ENCODE measurements around the gene MEP1A.
"Not testable (repeated sequence)": the region's sequence is repeated elsewhere in the genome, so short reads cannot be mapped to it uniquely, and the experiment has no call there.

Gene MEP1A

GRCh38 chr6:46760925-46761324 lies 32.3 kb upstream of the MEP1A start:
- H3K4me1 ChIP-seq (ENCODE audit: low read length): no peaks in the 10 kb centered on the region
- no peak overlapping the region for H3K27ac ChIP-seq (ENCODE audit: low read length)
- H4K20me1 ChIP-seq (ENCODE audit: insufficient read depth, low read length): no peaks in the 10 kb centered on the region
- no peak for TF ChIP-seq EZH2phosphoT487 (IDR thresholded peaks at IDR 0.05; ENCODE audit: low read depth)
- TF ChIP-seq CTCF (IDR thresholded peaks at IDR 0.05; ENCODE audit: low read depth, low read length): no peak
- no peak overlapping the region for H3K4me3 ChIP-seq (ENCODE audit: low read length)
- no peaks in the 10 kb centered on the region for H3K9me3 ChIP-seq (ENCODE audit: insufficient read depth, low read length)
- no peak overlapping the region for H2AFZ ChIP-seq (ENCODE audit: low read depth, low read length)
- no peaks in the 10 kb centered on the region for H3K36me3 ChIP-seq (replicated peaks; ENCODE audit: low read depth, low read length)
- no peak overlapping the region for H3K4me2 ChIP-seq (ENCODE audit: low read length)
- H3K79me2 ChIP-seq (ENCODE audit: low read length): no peaks in the 10 kb centered on the region
- H3K27me3 ChIP-seq (ENCODE audit: low read depth, low read length): peaks cover 10% of the 10 kb centered on the region
- H3K9ac ChIP-seq (ENCODE audit: low read length): no peak overlapping the region

GRCh38 chr6:46763466-46763865 lies 29.7 kb upstream of the MEP1A start:
- no peaks in the 10 kb centered on the region for H3K4me1 ChIP-seq (ENCODE audit: low read length)
- no peaks in the 10 kb centered on the region for H3K36me3 ChIP-seq (replicated peaks; ENCODE audit: low read depth, low read length)

GRCh38 chr6:46764280-46764679 lies 28.9 kb upstream of the MEP1A start:
- not testable (repeated sequence) for H3K4me1 ChIP-seq (ENCODE audit: low read length); H4K20me1 ChIP-seq (ENCODE audit: insufficient read depth, low read length); H2AFZ ChIP-seq (ENCODE audit: low read depth, low read length); H3K79me2 ChIP-seq (ENCODE audit: low read length); H3K27me3 ChIP-seq (ENCODE audit: low read depth, low read length); H3K9me3 ChIP-seq (ENCODE audit: insufficient read depth, low read length); H3K27ac ChIP-seq (ENCODE audit: low read length); H3K36me3 ChIP-seq (replicated peaks; ENCODE audit: low read depth, low read length); H3K9ac ChIP-seq (ENCODE audit: low read length); H3K4me3 ChIP-seq (ENCODE audit: low read length); H3K4me2 ChIP-seq (ENCODE audit: low read length)

More at GRCh38 chr6:46763466-46763865, 29.7 kb upstream of the MEP1A start:
- no peak overlapping the region for H2AFZ ChIP-seq (ENCODE audit: low read depth, low read length)
- no peaks in the 10 kb centered on the region for H3K79me2 ChIP-seq (ENCODE audit: low read length)
- TF ChIP-seq EZH2phosphoT487 (IDR thresholded peaks at IDR 0.05; ENCODE audit: low read depth): no peak
- TF ChIP-seq CTCF (IDR thresholded peaks at IDR 0.05; ENCODE audit: low read depth, low read length): no peak
- H4K20me1 ChIP-seq (ENCODE audit: insufficient read depth, low read length): no peaks in the 10 kb centered on the region
- no peak overlapping the region for H3K27ac ChIP-seq (ENCODE audit: low read length)
- H3K9me3 ChIP-seq (ENCODE audit: insufficient read depth, low read length): no peaks in the 10 kb centered on the region
- no peak overlapping the region for H3K4me3 ChIP-seq (ENCODE audit: low read length)
- no peaks in the 10 kb centered on the region for H3K27me3 ChIP-seq (ENCODE audit: low read depth, low read length)
- H3K4me2 ChIP-seq (ENCODE audit: low read length): no peak overlapping the region
- H3K9ac ChIP-seq (ENCODE audit: low read length): no peak overlapping the region

- H3K9me3 ChIP-seq (ENCODE audit: insufficient read depth, low read length): no peaks in the 10 kb centered on the region
- H3K9ac ChIP-seq (ENCODE audit: low read length): no peak overlapping the region
- H3K4me3 ChIP-seq (ENCODE audit: low read length): no peak overlapping the region
- no peaks in the 10 kb centered on the region for H3K27me3 ChIP-seq (ENCODE audit: low read depth, low read length)
- TF ChIP-seq CTCF (IDR thresholded peaks at IDR 0.05; ENCODE audit: low read depth, low read length) (no peak), EZH2phosphoT487 (IDR thresholded peaks at IDR 0.05; ENCODE audit: low read depth) (no peak)
- no peak overlapping the region for H3K27ac ChIP-seq (ENCODE audit: low read length)
- no peaks in the 10 kb centered on the region for H4K20me1 ChIP-seq (ENCODE audit: insufficient read depth, low read length)
- no peak overlapping the region for H2AFZ ChIP-seq (ENCODE audit: low read depth, low read length)
- no peaks in the 10 kb centered on the region for H3K36me3 ChIP-seq (replicated peaks; ENCODE audit: low read depth, low read length)
- no peak overlapping the region for H3K4me2 ChIP-seq (ENCODE audit: low read length)
- H3K79me2 ChIP-seq (ENCODE audit: low read length): no peaks in the 10 kb centered on the region
- H3K4me1 ChIP-seq (ENCODE audit: low read length): no peaks in the 10 kb centered on the region
Observed at GRCh38 chr6:46764961-46765360, 28.2 kb upstream of the MEP1A start.

- H2AFZ ChIP-seq (ENCODE audit: low read depth, low read length): peak overlapping the region; percentile 0
- no peaks in the 10 kb centered on the region for H3K27me3 ChIP-seq (ENCODE audit: low read depth, low read length)
- H3K4me2 ChIP-seq (ENCODE audit: low read length): peak overlapping the region; percentile 51
- H3K9me3 ChIP-seq (ENCODE audit: insufficient read depth, low read length): no peaks in the 10 kb centered on the region
- H3K36me3 ChIP-seq (replicated peaks; ENCODE audit: low read depth, low read length): no peaks in the 10 kb centered on the region
- no peaks in the 10 kb centered on the region for H3K79me2 ChIP-seq (ENCODE audit: low read length)
- peak overlapping the region; percentile 55; the same call in 1 of the 2 replicates for H3K27ac ChIP-seq (ENCODE audit: low read length)
- H4K20me1 ChIP-seq (ENCODE audit: insufficient read depth, low read length): no peaks in the 10 kb centered on the region
- no peak overlapping the region for H3K9ac ChIP-seq (ENCODE audit: low read length)
- H3K4me3 ChIP-seq (ENCODE audit: low read length): no peak overlapping the region; the same call in 1 of the 2 replicates
- TF ChIP-seq CTCF (IDR thresholded peaks at IDR 0.05; ENCODE audit: low read depth, low read length): no peak
- no peak for TF ChIP-seq EZH2phosphoT487 (IDR thresholded peaks at IDR 0.05; ENCODE audit: low read depth)
- peaks cover 27% of the 10 kb centered on the region for H3K4me1 ChIP-seq (ENCODE audit: low read length)
Observed at GRCh38 chr6:46772016-46772415, 21.2 kb upstream of the MEP1A start.

Data from OCI-LY3 (cell line).